Stimulated activated CD8-positive, alpha-beta memory T cell treated with anti-CD3 and anti-CD28 coated beads, Interleukin-12 subunit alpha, Interleukin-12 subunit beta, amount 100 ng/mL, for 24 hours (primary cell): ENCODE results near the gene SLC44A1.

Source experiments
- DNase-seq: peaks from one replicate; pipeline ENCODE4 v3.0.0-alpha.2; 2020; ENCODE audit errors: extremely low read depth

The SLC44A1 gene

DNA sequence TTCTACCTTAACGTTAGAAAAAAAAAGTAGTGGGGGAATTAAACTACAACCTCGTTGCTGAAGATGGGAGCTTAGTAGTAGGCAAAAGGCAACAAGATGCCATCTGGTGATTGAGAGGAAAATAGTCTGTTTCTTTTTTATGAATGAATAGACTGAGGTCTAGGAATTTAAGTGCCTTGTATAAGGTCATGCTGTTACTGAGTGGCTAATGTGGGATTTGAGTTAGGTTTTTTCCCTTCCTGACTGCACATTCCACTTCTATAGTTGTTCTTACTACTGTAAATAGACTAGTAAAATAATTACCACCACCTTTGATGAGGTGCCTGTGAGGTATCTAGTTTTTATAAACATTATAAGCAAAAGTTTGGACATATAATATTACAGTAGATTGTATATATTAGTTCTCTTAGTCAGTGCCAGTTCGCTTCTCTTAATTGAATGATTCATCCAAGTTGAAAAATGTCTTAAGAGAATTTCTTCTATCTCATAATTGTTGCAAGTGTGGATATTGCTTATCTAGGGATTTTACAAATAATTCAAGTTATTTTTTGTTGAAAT is 222.5 kb downstream of the SLC44A1 start:
- no peak for DNase-seq

DNA sequence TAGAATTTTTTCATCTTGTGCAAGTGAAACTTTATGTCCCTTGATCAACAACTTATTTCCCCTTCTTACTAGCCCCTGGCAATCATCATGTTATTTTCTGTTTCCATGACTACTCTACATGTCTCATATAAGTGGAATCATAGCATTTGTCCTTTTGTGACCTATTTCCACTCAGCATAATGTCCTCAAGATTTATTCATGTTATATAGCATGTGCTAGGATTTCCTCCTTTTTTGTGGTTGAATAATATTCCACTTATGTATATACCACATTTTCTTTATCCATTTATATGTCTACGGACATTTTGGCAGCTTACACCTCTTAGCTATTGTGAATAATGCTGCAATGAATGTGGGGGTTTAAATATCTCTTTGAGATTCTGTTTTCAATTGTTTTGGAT is 224.4 kb downstream of the SLC44A1 start:
- DNase-seq = no peak

DNA sequence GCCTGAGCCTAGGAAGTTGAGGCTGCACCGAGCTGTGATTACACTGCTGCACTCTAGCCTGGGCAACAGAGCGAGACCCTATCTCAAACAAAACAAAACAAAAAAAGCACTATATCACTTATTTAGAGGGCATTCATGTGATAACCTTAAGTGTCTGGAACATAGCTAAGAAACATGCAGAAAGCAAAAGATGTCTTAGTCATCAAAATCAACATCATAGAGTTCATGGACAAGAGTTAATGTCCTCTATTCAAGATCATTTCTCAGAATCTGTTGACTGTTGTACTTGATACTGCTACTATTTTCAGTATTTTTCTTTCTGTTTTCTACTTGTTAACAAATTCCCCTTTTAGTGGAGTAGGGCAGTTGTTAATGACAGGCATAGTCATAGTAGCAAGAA is 228.8 kb downstream of the SLC44A1 start:
- no peak for DNase-seq

DNA sequence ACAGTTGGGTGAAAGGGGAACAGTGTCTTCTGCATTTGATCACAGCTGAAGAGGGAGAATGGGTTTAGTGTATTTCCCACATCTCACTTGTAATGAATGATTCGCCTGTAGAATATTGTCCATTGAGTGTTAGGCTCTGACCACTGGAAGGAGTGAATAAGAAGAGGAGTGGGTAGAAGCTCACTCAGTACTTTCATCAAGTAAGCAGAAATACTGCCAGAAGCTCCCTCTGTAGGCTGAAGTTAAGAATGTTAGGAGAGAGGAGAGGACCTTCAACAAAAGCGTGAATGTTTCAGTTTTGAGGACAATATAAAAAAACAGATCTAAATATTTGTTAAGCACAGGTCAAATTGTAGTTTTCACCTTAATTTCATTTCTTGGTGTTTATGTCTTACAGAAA is 230.9 kb downstream of the SLC44A1 start:
- no peak for DNase-seq

DNA sequence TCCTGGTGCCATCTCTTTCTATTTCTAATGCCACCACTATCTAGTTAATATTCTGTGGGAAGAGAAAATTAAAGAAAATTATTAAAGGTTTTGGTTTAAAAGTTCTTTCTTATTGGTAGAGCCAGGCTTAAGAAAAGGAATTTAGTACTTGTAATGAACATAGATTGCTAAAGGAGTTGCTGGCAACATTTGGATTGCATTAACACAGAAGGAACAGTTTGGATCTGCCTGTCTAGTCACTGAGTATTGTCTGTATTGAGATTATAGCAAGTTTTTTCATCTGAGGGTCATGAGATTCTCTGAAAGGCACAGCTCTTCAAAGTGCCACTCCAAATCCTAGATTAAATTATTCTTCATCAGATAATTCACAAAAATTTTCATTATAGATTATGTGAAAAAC is 235.4 kb downstream of the SLC44A1 start:
- DNase-seq = no peak

DNA sequence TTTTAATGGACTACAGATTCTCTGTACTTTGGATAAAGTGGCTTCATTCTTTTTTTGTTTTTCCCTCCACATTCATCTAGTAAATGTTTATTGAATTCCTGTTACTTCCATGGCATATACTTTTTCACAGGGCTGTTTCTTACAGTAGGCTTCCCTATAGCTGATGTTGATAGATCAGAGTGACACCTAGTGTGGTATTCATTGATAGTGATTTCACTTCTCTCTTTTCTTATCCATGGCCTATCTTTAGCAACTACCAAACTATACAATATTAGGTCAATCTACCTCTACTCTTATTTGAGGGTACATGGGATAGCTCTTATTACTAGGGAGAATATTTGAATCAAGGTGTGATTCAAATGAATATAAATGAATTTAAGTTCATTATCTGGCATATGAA is 239.2 kb downstream of the SLC44A1 start:
- DNase-seq = no peak

DNA sequence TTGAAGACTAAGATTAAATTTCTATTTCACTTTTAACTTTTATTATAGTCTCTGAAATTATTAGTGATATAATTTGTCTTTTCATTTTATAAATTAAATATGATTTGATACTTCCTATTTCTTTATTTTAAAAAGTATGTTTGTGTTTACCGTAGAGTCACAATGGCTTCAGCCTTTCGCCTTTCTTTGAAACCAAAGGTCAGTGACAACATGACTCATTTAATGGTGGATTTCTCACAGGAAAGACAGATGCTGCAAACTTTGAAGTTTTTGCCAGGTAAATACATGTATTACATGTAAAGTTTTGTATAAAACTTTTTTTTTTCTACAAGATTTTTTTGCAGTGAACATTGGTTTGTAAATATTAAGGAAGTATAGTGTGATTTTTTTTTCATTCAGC is 239.8 kb downstream of the SLC44A1 start:
- no peak for DNase-seq

DNA sequence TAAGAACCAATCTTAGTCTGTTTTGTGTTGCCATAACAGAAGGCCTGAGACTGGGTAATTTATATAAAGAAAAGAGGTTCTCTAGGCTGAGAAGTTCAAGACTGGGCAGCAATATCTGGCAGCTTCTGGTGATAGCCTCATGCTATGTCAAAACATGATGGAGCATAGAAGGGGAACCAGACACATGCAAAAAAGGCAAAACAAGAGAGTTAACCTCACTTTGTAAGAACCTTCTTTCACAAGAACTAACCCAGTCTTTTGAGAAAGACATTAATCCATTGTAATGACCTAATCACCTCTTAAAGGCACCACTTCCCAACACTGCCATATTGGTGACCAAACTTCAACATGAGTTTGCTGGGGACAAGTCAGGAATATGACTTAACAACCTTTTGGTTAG is 240.7 kb downstream of the SLC44A1 start:
- no peak for DNase-seq
